ENCODE measurements around the gene MYL11. TPM values are rescaled to one million over a fixed set of nuclear protein-coding genes. Genes with fewer than 3 reads are reported as not detected.
A peak's percentile ranks its signal among the peaks of the same experiment; 100 is the strongest.

MYL11 gene
- total RNA-seq, 1 experiment from 2014 or later: not detected

GRCh38 chr16:30370456-30371247 is 4.0 kb upstream of the MYL11 start, which contains the start of gene TBC1D10B:
Gene TBC1D10B (minus strand): TSS chr16:30370494. CDS start chr16:30370183, 311 bp downstream.
- H3K9ac ChIP-seq (ENCODE audit: low read length): peak within 1 kb of the TSS; percentile 98
- H3K4me3 ChIP-seq (ENCODE audit: low read length): peak within 1 kb of the TSS; percentile 85
- H3K9me2 ChIP-seq (replicated peaks; ENCODE audit: insufficient read depth, low read length): no peaks in the 10 kb centered on the region
- no peak within 1 kb of the TSS for H2AFZ ChIP-seq (ENCODE audit: low read length)
- DNase-seq: peak; percentile 100
- H3K36me3 ChIP-seq (ENCODE audit: insufficient read depth, low read length): peaks cover under 1% of the 10 kb centered on the region; the same call in 1 of the 2 replicates
- H4K20me1 ChIP-seq (ENCODE audit: insufficient read depth, low read depth, low read length): peaks cover 24% of the 10 kb centered on the region
- H3K27ac ChIP-seq (ENCODE audit: low read length): peak within 1 kb of the TSS; percentile 84
- H3K9me3 ChIP-seq (ENCODE audit: low read length): no peaks in the 10 kb centered on the region
- peak within 1 kb of the TSS; percentile 92 for H3K4me2 ChIP-seq (ENCODE audit: low read depth, low read length, poor library complexity, severe bottlenecking)
- peaks cover 41% of the 10 kb centered on the region for H3K79me2 ChIP-seq (ENCODE audit: low read length)
- no peaks in the 10 kb centered on the region for H3K27me3 ChIP-seq (ENCODE audit: low read length)
- H3K4me1 ChIP-seq (ENCODE audit: low read length): peaks cover 38% of the 10 kb centered on the region

GRCh38 chr16:30371248-30371816 is 3.3 kb upstream of the MYL11 start:
- H4K20me1 ChIP-seq (ENCODE audit: insufficient read depth, low read depth, low read length): peaks cover 24% of the 10 kb centered on the region
- no peaks in the 10 kb centered on the region for H3K27me3 ChIP-seq (ENCODE audit: low read length)
- H3K9me2 ChIP-seq (replicated peaks; ENCODE audit: insufficient read depth, low read length): no peaks in the 10 kb centered on the region
- no peaks in the 10 kb centered on the region for H3K36me3 ChIP-seq (ENCODE audit: insufficient read depth, low read length)
- H3K9me3 ChIP-seq (ENCODE audit: low read length): no peaks in the 10 kb centered on the region
- peak overlapping the region; percentile 70 for H3K9ac ChIP-seq (ENCODE audit: low read length)
- peak overlapping the region; percentile 77 for H3K4me2 ChIP-seq (ENCODE audit: low read depth, low read length, poor library complexity, severe bottlenecking)
- H3K27ac ChIP-seq (ENCODE audit: low read length): peak overlapping the region; percentile 84
- H2AFZ ChIP-seq (ENCODE audit: low read length): no peak overlapping the region
- H3K79me2 ChIP-seq (ENCODE audit: low read length): peaks cover 35% of the 10 kb centered on the region
- H3K4me1 ChIP-seq (ENCODE audit: low read length): peaks cover 38% of the 10 kb centered on the region
- DNase-seq: no peak
- H3K4me3 ChIP-seq (ENCODE audit: low read length): peak overlapping the region; percentile 64

GRCh38 chr16:30372038-30372712 is 2.4 kb upstream of the MYL11 start:
- peak; percentile 52 for DNase-seq
- Histone ChIP-seq H4K20me1 (ENCODE audit: insufficient read depth, low read depth, low read length) (peaks cover 22% of the 10 kb centered on the region), H3K27ac (ENCODE audit: low read length) (peak overlapping the region; percentile 84), H3K9ac (ENCODE audit: low read length) (peak overlapping the region; percentile 70), H3K4me3 (ENCODE audit: low read length) (peak overlapping the region; percentile 64; the same call in 1 of the 2 replicates), H3K4me2 (ENCODE audit: low read depth, low read length, poor library complexity, severe bottlenecking) (peak overlapping the region; percentile 77), H3K27me3 (ENCODE audit: low read length) (no peaks in the 10 kb centered on the region), H3K9me2 (replicated peaks; ENCODE audit: insufficient read depth, low read length) (no peaks in the 10 kb centered on the region), H3K9me3 (ENCODE audit: low read length) (no peaks in the 10 kb centered on the region), H3K4me1 (ENCODE audit: low read length) (peaks cover 40% of the 10 kb centered on the region), H3K36me3 (ENCODE audit: insufficient read depth, low read length) (no peaks in the 10 kb centered on the region), H2AFZ (ENCODE audit: low read length) (peak overlapping the region; percentile 9; the same call in 1 of the 2 replicates), H3K79me2 (ENCODE audit: low read length) (peaks cover 27% of the 10 kb centered on the region)

GRCh38 chr16:30372725-30373124 is 1.9 kb upstream of the MYL11 start:
- Histone ChIP-seq H4K20me1 (ENCODE audit: insufficient read depth, low read depth, low read length) (peaks cover 17% of the 10 kb centered on the region), H3K4me1 (ENCODE audit: low read length) (peaks cover 40% of the 10 kb centered on the region), H3K79me2 (ENCODE audit: low read length) (peaks cover 21% of the 10 kb centered on the region), H3K9ac (ENCODE audit: low read length) (peak overlapping the region; percentile 70), H3K4me3 (ENCODE audit: low read length) (no peak overlapping the region), H3K9me2 (replicated peaks; ENCODE audit: insufficient read depth, low read length) (no peaks in the 10 kb centered on the region), H3K36me3 (ENCODE audit: insufficient read depth, low read length) (no peaks in the 10 kb centered on the region), H3K9me3 (ENCODE audit: low read length) (no peaks in the 10 kb centered on the region), H3K27me3 (ENCODE audit: low read length) (no peaks in the 10 kb centered on the region), H3K27ac (ENCODE audit: low read length) (peak overlapping the region; percentile 84), H3K4me2 (ENCODE audit: low read depth, low read length, poor library complexity, severe bottlenecking) (peak overlapping the region; percentile 77), H2AFZ (ENCODE audit: low read length) (no peak overlapping the region)
- DNase-seq: no peak

- 0 out of 2 replicates have a peak, but pooled peaks cover 4% of the 10 kb centered on the region for H4K20me1 ChIP-seq (ENCODE audit: insufficient read depth, low read depth, low read length)
- DNase-seq: no peak
- H3K4me3 ChIP-seq (ENCODE audit: low read length): no peak overlapping the region
- no peak overlapping the region for H3K9ac ChIP-seq (ENCODE audit: low read length)
- no peak overlapping the region for H3K27ac ChIP-seq (ENCODE audit: low read length)
- H3K36me3 ChIP-seq (ENCODE audit: insufficient read depth, low read length): no peaks in the 10 kb centered on the region
- no peak overlapping the region for H2AFZ ChIP-seq (ENCODE audit: low read length)
- no peaks in the 10 kb centered on the region for H3K27me3 ChIP-seq (ENCODE audit: low read length)
- H3K4me1 ChIP-seq (ENCODE audit: low read length): peaks cover 54% of the 10 kb centered on the region
- H3K4me2 ChIP-seq (ENCODE audit: low read depth, low read length, poor library complexity, severe bottlenecking): no peak overlapping the region
- no peaks in the 10 kb centered on the region for H3K9me2 ChIP-seq (replicated peaks; ENCODE audit: insufficient read depth, low read length)
- no peaks in the 10 kb centered on the region for H3K9me3 ChIP-seq (ENCODE audit: low read length)
- H3K79me2 ChIP-seq (ENCODE audit: low read length): peaks cover 13% of the 10 kb centered on the region
Observed at GRCh38 chr16:30375864-30376263, 1.3 kb downstream of the MYL11 start.

GRCh38 chr16:30376461-30376902 is 1.9 kb downstream of the MYL11 start:
- Histone ChIP-seq H3K9ac (ENCODE audit: low read length) (no peak overlapping the region), H3K9me3 (ENCODE audit: low read length) (no peaks in the 10 kb centered on the region), H3K36me3 (ENCODE audit: insufficient read depth, low read length) (no peaks in the 10 kb centered on the region), H4K20me1 (ENCODE audit: insufficient read depth, low read depth, low read length) (0 out of 2 replicates have a peak, but pooled peaks cover 4% of the 10 kb centered on the region), H3K4me1 (ENCODE audit: low read length) (peaks cover 56% of the 10 kb centered on the region), H3K79me2 (ENCODE audit: low read length) (peaks cover 19% of the 10 kb centered on the region), H3K4me2 (ENCODE audit: low read depth, low read length, poor library complexity, severe bottlenecking) (peak overlapping the region; percentile 100), H3K4me3 (ENCODE audit: low read length) (no peak overlapping the region), H3K27me3 (ENCODE audit: low read length) (no peaks in the 10 kb centered on the region), H2AFZ (ENCODE audit: low read length) (no peak overlapping the region), H3K27ac (ENCODE audit: low read length) (no peak overlapping the region), H3K9me2 (replicated peaks; ENCODE audit: insufficient read depth, low read length) (no peaks in the 10 kb centered on the region)
- DNase-seq: peak; percentile 41

GRCh38 chr16:30377050-30377811 is 2.6 kb downstream of the MYL11 start:
- Histone ChIP-seq H3K4me3 (ENCODE audit: low read length) (peak overlapping the region; percentile 77), H3K79me2 (ENCODE audit: low read length) (peaks cover 22% of the 10 kb centered on the region), H3K4me1 (ENCODE audit: low read length) (peaks cover 56% of the 10 kb centered on the region)

More at GRCh38 chr16:30377050-30377811, 2.6 kb downstream of the MYL11 start:
- H3K27me3 ChIP-seq (ENCODE audit: low read length): no peaks in the 10 kb centered on the region
- peak overlapping the region; percentile 99 for H3K9ac ChIP-seq (ENCODE audit: low read length)
- H3K4me2 ChIP-seq (ENCODE audit: low read depth, low read length, poor library complexity, severe bottlenecking): peak overlapping the region; percentile 100
- H3K27ac ChIP-seq (ENCODE audit: low read length): peak overlapping the region; percentile 99
- H2AFZ ChIP-seq (ENCODE audit: low read length): no peak overlapping the region
- no peaks in the 10 kb centered on the region for H3K9me3 ChIP-seq (ENCODE audit: low read length)
- 0 out of 2 replicates have a peak, but pooled peaks cover 4% of the 10 kb centered on the region for H4K20me1 ChIP-seq (ENCODE audit: insufficient read depth, low read depth, low read length)
- H3K9me2 ChIP-seq (replicated peaks; ENCODE audit: insufficient read depth, low read length): no peaks in the 10 kb centered on the region
- DNase-seq: no peak
- H3K36me3 ChIP-seq (ENCODE audit: insufficient read depth, low read length): no peaks in the 10 kb centered on the region
